ENCODE data around the gene CLEC1A. TPM values are rescaled to one million over a fixed set of nuclear protein-coding genes. Genes with fewer than 3 reads are reported as not detected.

The CLEC1A gene
- total and polyA plus RNA-seq, 12 donors = 1.2 to 6.6 (median 2.9) TPM

GRCh38 chr12:10086387-10086786, 12.4 kb downstream of the CLEC1A start:
- Histone ChIP-seq H3K4me3 (no peak overlapping the region), H3K4me1 (peaks cover 0 to 44% (median 6%) of the 10 kb centered on the region in 9 donors), H3K27me3 (no peaks in the 10 kb centered on the region), H3K27ac (no peak overlapping the region), H3K36me3 (peaks cover 0 to 15% (median 0%) of the 10 kb centered on the region in 9 donors), H3K9me3 (peaks cover 0 to 21% (median 6%) of the 10 kb centered on the region in 11 donors)
- WGBS, 2 donors = 82 to 94% methylated on average over 3 of the region's 3 CpGs
- DNase-seq (no peak), ATAC-seq (no peak)
- no peak for TF ChIP-seq CTCF (IDR thresholded peaks at IDR 0.05)
- intact Hi-C loops (cut with DNase I) = no loop called here

GRCh38 chr12:10084733-10085132, 14.1 kb downstream of the CLEC1A start:
- 75 to 85% methylated on average over 6 of the region's 6 CpGs for WGBS, 2 donors
- Histone ChIP-seq H3K4me1 (peaks cover 0 to 30% (median 4%) of the 10 kb centered on the region in 9 donors), H3K4me3 (no peak overlapping the region), H3K27ac (no peak overlapping the region), H3K9me3 (peaks cover 0 to 21% (median 6%) of the 10 kb centered on the region in 11 donors), H3K27me3 (no peaks in the 10 kb centered on the region), H3K36me3 (peaks cover 0 to 19% (median 0%) of the 10 kb centered on the region in 9 donors)
- TF ChIP-seq CTCF (IDR thresholded peaks at IDR 0.05) = no peak
- ATAC-seq (no peak), DNase-seq (no peak)
- intact Hi-C loops (cut with DNase I) = no loop called here

- DNase-seq = no peak
- Histone ChIP-seq H3K36me3 (peaks cover 0 to 22% (median 0%) of the 10 kb centered on the region in 9 donors), H3K27me3 (no peaks in the 10 kb centered on the region), H3K27ac (no peak overlapping the region), H3K4me3 (no peak overlapping the region), H3K4me1 (peaks cover 0 to 10% (median 0%) of the 10 kb centered on the region in 9 donors), H3K9me3 (peaks cover 0 to 21% (median 6%) of the 10 kb centered on the region in 11 donors)
- TF ChIP-seq CTCF (IDR thresholded peaks at IDR 0.05) = no peak
- no peak for ATAC-seq
- intact Hi-C loops (cut with DNase I) = no loop called here
- 68 to 77% methylated on average over 5 of the region's 5 CpGs for WGBS, 2 donors
These were observed 16.5 kb downstream of the CLEC1A start for GRCh38 chr12:10082117-10082874.

GRCh38 chr12:10075451-10075850, 23.3 kb downstream of the CLEC1A start:
- Histone ChIP-seq H3K9me3 (no peaks in the 10 kb centered on the region), H3K4me1 (peaks cover 0 to 8% (median 0%) of the 10 kb centered on the region in 9 donors), H3K4me3 (no peak overlapping the region), H3K27ac (no peak overlapping the region), H3K36me3 (peaks cover 0 to 63% (median 0%) of the 10 kb centered on the region in 9 donors), H3K27me3 (no peaks in the 10 kb centered on the region)
- intact Hi-C loops (cut with DNase I) = no loop called here
- ATAC-seq (no peak), DNase-seq (no peak)
- TF ChIP-seq CTCF (IDR thresholded peaks at IDR 0.05) = no peak

Data from heart right ventricle (tissue), 16 donors.